PC-3 (cell line): Measurements from ENCODE around the gene SMCR8.

ENCODE experiments used
- CTCF ChIP-seq: fragments of 300-600 bp; sonication (generic); conservative IDR thresholded peaks from 2 replicates; pipeline ENCODE4 v1.5.1; 2017; ENCODE audit warnings: antibody characterized with exemption, low read depth, mild to moderate bottlenecking, low read length
- EZH2 ChIP-seq: fragments of 300-600 bp; sonication (generic); IDR thresholded peaks from one replicate; pipeline ENCODE4 v1.6.1; 2017; ENCODE audit warnings: antibody characterized with exemption, mild to moderate bottlenecking, low read length; ENCODE audit not compliant: unreplicated experiment
- EZH2phosphoT487 ChIP-seq: fragments of 300-600 bp; sonication (generic); IDR thresholded peaks from 2 replicates; pipeline ENCODE4 v1.6.1; 2018; ENCODE audit warnings: mild to moderate bottlenecking, antibody characterized with exemption, low read length, borderline replicate concordance

GRCh38 chr17:18327556-18327955 is 12.5 kb downstream of the SMCR8 start:
- TF ChIP-seq EZH2phosphoT487: no peak
- TF ChIP-seq CTCF: no peak
- TF ChIP-seq EZH2: no peak
